ENCODE data around the gene MCM9. TPM values are rescaled to one million over a fixed set of nuclear protein-coding genes. Genes with fewer than 3 reads are reported as not detected.
A peak's percentile ranks its signal among the peaks of the same experiment; 100 is the strongest.

MCM9 gene
- total and polyA plus RNA-seq, 2 of the 13 experiments (the other 11 are each of a cell fraction or from before 2014, with no cell fraction given): 3.8 to 17.2 TPM

- Histone ChIP-seq H3K79me2 (ENCODE audit: insufficient read depth, low read length) (peaks cover 76% of the 10 kb centered on the region), H3K27me3 (ENCODE audit: control insufficient read depth in 1 of 2, insufficient read depth in 2 of 2, low read length in 2 of 2) (no peaks in the 10 kb centered on the region; a peak in 1 of 5 replicates), H3K36me3 (replicated peaks in 1 of 2; ENCODE audit: control insufficient read depth in 1 of 2, insufficient read depth in 2 of 2, low read length in 2 of 2) (peaks cover 7 to 22% of the 10 kb centered on the region in 2 experiments; a peak in 4 of 5 replicates), H2AFZ (ENCODE audit: low read length) (no peak overlapping the region), H3K4me1 (ENCODE audit: insufficient read depth, low read length) (peaks cover 66% of the 10 kb centered on the region), H3K4me3 (replicated peaks in 1 of 3; ENCODE audit: insufficient read depth in 1 of 3, low read depth in 2 of 3, low read length in 3 of 3) (peak overlapping the region; percentile 84 to 98 (median 94)), H4K20me1 (ENCODE audit: insufficient read depth, low read length) (no peaks in the 10 kb centered on the region), H3K9ac (ENCODE audit: insufficient read depth, low read depth, low read length) (peak overlapping the region; percentile 96), H3K4me2 (ENCODE audit: low read depth, low read length) (peak overlapping the region; percentile 85), H3K9me3 (ENCODE audit: low read length) (no peaks in the 10 kb centered on the region), H3K27ac (ENCODE audit: extremely low read length, insufficient read depth, low read length) (peak overlapping the region; percentile 96)
- intact Hi-C loops (cut with micrococcal nuclease; ENCODE audit: unreplicated experiment) (loop anchor here (1.0 to 10.0 kb wide), 2 partner anchors 39 to 368 kb away; partner anchors contain the start of gene MCM9), in situ Hi-C loops (cut with HindIII; ENCODE audit: extremely low pct_ligation_motif_present, low pct_unique_long_range_greater_than_20kb) (no loop called here)
- POLR2A ChIA-PET: interaction anchor here (0.9 to 2.0 kb wide), 6 partner anchors 13 to 1294 kb away, joined by 3 to 8 read pairs (median 3); partner anchors contain the start of genes FAM184A, GOPC and MCM9
- 32% methylated on average over 5 of the region's 5 CpGs for WGBS (ENCODE audit: low lambda C conversion rate)
- FAIRE-seq (no peak), DNase-seq (ENCODE audit: low spot score) (peak; percentile 78), ATAC-seq (no peak)
- CTCF ChIA-PET (ENCODE audit: low intra/inter-chr PET ratio, low total read pairs): interaction anchor here (1.2 kb wide), 1 partner anchor 100 kb away, joined by 3 read pairs; no protein-coding TSS in a partner anchor
- no TSS peak for BruUV-seq (replicated peaks)
- TF ChIP-seq PHF21A (CRISPR knock-in tag; IDR thresholded peaks at IDR 0.05) (peak; percentile 23; the same call in 1 of the 2 replicates), ZNF569 (CRISPR knock-in tag; IDR thresholded peaks at IDR 0.05; ENCODE audit: borderline replicate concordance) (no peak), DBP (CRISPR knock-in tag; IDR thresholded peaks at IDR 0.05; ENCODE audit: not compliant biosample characterization) (no peak), TFDP1 (CRISPR knock-in tag; IDR thresholded peaks at IDR 0.05; ENCODE audit: borderline replicate concordance) (0 out of 2 replicates have a peak, but pooled peaks have one; percentile 16), SNAI1 (CRISPR knock-in tag; IDR thresholded peaks at IDR 0.05; ENCODE audit: borderline replicate concordance) (no peak), RFX5 (IDR thresholded peaks at IDR 0.05; ENCODE audit: low read depth, low read length) (no peak), RFX3 (CRISPR knock-in tag; IDR thresholded peaks at IDR 0.05) (no peak), TCF7 (IDR thresholded peaks at IDR 0.05; ENCODE audit: low read depth) (no peak), ZNF30 (CRISPR knock-in tag; IDR thresholded peaks at IDR 0.05) (no peak), ZNF644 (CRISPR knock-in tag; IDR thresholded peaks at IDR 0.05; ENCODE audit: low read depth) (peak; percentile 89), ZNF331 (CRISPR knock-in tag; IDR thresholded peaks at IDR 0.05) (no peak), AHR (CRISPR knock-in tag; IDR thresholded peaks at IDR 0.05) (no peak), ZNF724P (CRISPR knock-in tag; IDR thresholded peaks at IDR 0.05; ENCODE audit: borderline replicate concordance) (no peak), ZNF782 (CRISPR knock-in tag; IDR thresholded peaks at IDR 0.05; ENCODE audit: borderline replicate concordance) (no peak), HNRNPL (IDR thresholded peaks at IDR 0.05; ENCODE audit: low read depth, low read length) (no peak), ASH2L (IDR thresholded peaks at IDR 0.05; ENCODE audit: insufficient read length, low read depth, low read length) (peak; percentile 75), ZNF605 (CRISPR knock-in tag; IDR thresholded peaks at IDR 0.05) (no peak), PTBP1 (IDR thresholded peaks at IDR 0.05; ENCODE audit: low read depth, low read length, poor library complexity, severe bottlenecking) (no peak), ZNF282 (IDR thresholded peaks at IDR 0.05; ENCODE audit: partially characterized antibody) (no peak), TFAP4 (IDR thresholded peaks at IDR 0.05; ENCODE audit: borderline replicate concordance, low read depth) (no peak)
- TF ChIP-seq, protein P1, sequence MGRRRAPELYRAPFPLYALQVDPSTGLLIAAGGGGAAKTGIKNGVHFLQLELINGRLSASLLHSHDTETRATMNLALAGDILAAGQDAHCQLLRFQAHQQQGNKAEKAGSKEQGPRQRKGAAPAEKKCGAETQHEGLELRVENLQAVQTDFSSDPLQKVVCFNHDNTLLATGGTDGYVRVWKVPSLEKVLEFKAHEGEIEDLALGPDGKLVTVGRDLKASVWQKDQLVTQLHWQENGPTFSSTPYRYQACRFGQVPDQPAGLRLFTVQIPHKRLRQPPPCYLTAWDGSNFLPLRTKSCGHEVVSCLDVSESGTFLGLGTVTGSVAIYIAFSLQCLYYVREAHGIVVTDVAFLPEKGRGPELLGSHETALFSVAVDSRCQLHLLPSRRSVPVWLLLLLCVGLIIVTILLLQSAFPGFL (CRISPR knock-in tag; IDR thresholded peaks at IDR 0.05): no peak
Measured at GRCh38 chr6:118896339-118897136, 38.4 kb downstream of the MCM9 start.
